T-cell (primary cell): ENCODE measurements around the gene MIA2. TPM values are rescaled to one million over a fixed set of nuclear protein-coding genes. Genes with fewer than 3 reads are reported as not detected.
"Not testable (repeated sequence)": the region's sequence is repeated elsewhere in the genome, so short reads cannot be mapped to it uniquely, and the experiment has no call there.

ENCODE experiments used
- ATAC-seq, 4 experiments: fragments of 200-7000 bp in 3 of 4; fragments of 150-1000 bp in 1 of 4; cut with Tn5 transposase; replicated peaks in 1 of 4; 1 replicate in 3 of 4; 2 replicates in 1 of 4; pipeline ENCODE4 v1.10.0; 2021; ENCODE audit warnings: moderate library complexity in 3 of 4, mild to moderate bottlenecking in 2 of 4, moderate number of reproducible peaks in 1 of 4
- CTCF ChIA-PET, 2 donors: fragments of 300-600 bp; sonication (Branson Sonifier 250); formaldehyde crosslinking; loops; one replicate each; lab custom pipeline; 2022; ENCODE audit warnings: antibody characterized with exemption in 2 of 2; lab: Charles Lee
- POLR2A ChIA-PET, 2 donors: fragments of 300-600 bp; sonication (Branson Sonifier 250); formaldehyde crosslinking; loops; one replicate each; lab custom pipeline; 2022; ENCODE audit warnings: antibody characterized with exemption in 2 of 2; lab: Charles Lee
- DNase-seq, 35 experiments: peaks; one replicate each; pipeline versions ENCODE4 v3.0.0 to v3.0.0-alpha.2; 2013 to 2023
- H3K27ac ChIP-seq: one replicate; pipeline ENCODE4 v1.5.1; 2013; ENCODE audit warnings: low read length
- H3K27me3 ChIP-seq, 2 experiments: replicated peaks in 1 of 2; 1 replicate in 1 of 2; 2 replicates in 1 of 2; pipeline versions ENCODE4 v1.6.1 to v1.7.0; 2013; ENCODE audit warnings: low read length in 1 of 2, mixed read lengths in 1 of 2; ENCODE audit not compliant: control insufficient read depth in 2 of 2, insufficient read depth in 2 of 2; ENCODE audit errors: extremely low read depth in 1 of 2
- H3K36me3 ChIP-seq, 2 donors: 1 replicate in 1 of 2; 2 replicates in 1 of 2; pipeline versions ENCODE4 v1.6.1 to v1.7.0; 2013; ENCODE audit warnings: low read length in 1 of 2; ENCODE audit not compliant: control insufficient read depth in 2 of 2, insufficient read depth in 1 of 2; ENCODE audit errors: extremely low read depth in 1 of 2
- H3K4me1 ChIP-seq, 2 experiments: 1 replicate in 1 of 2; 2 replicates in 1 of 2; pipeline versions ENCODE4 v1.6.1 to v1.7.0; 2013; ENCODE audit warnings: low read length in 2 of 2, mixed read lengths in 1 of 2; ENCODE audit not compliant: insufficient read depth in 2 of 2, control insufficient read depth in 1 of 2; ENCODE audit errors: extremely low read depth in 1 of 2
- H3K4me3 ChIP-seq, 2 donors: 1 replicate in 1 of 2; 2 replicates in 1 of 2; pipeline versions ENCODE4 v1.5.1 to v1.7.0; 2013; ENCODE audit warnings: mild to moderate bottlenecking in 2 of 2, low read length in 1 of 2, moderate library complexity in 1 of 2; ENCODE audit not compliant: control insufficient read depth in 1 of 2; ENCODE audit errors: extremely low read depth in 1 of 2
- H3K9me3 ChIP-seq: 2 replicates; pipeline ENCODE4 v1.7.0; 2013
- H3K27ac Mint-ChIP-seq, 2 donors: one replicate each; pipeline ENCODE4 v1.8.0; 2020 to 2021; ENCODE audit warnings: mild to moderate bottlenecking in 2 of 2, mixed read lengths in 2 of 2
- H3K27me3 Mint-ChIP-seq, 2 donors: one replicate each; pipeline ENCODE4 v1.8.0; 2021 to 2022; ENCODE audit warnings: mixed read lengths in 2 of 2
- H3K36me3 Mint-ChIP-seq: one replicate; pipeline ENCODE4 v1.8.0; 2021; ENCODE audit warnings: mixed read lengths
- H3K4me1 Mint-ChIP-seq, 3 donors: one replicate each; pipeline ENCODE4 v1.8.0; 2020 to 2022; ENCODE audit warnings: mixed read lengths in 3 of 3, mild to moderate bottlenecking in 1 of 3
- H3K4me3 Mint-ChIP-seq, 3 donors: one replicate each; pipeline ENCODE4 v1.8.0; 2020 to 2022; ENCODE audit warnings: mild to moderate bottlenecking in 3 of 3, mixed read lengths in 3 of 3, moderate library complexity in 3 of 3
- H3K9me3 Mint-ChIP-seq, 3 donors: one replicate each; pipeline ENCODE4 v1.8.0; 2020 to 2022; ENCODE audit warnings: mixed read lengths in 3 of 3
- WGBS: methylation state at CpG from one replicate; pipeline ENCODE4 v1.1.5; 2013; ENCODE audit warnings: missing lambda C conversion rate; ENCODE audit not compliant: insufficient coverage; 5-methylcytosine and 5-hydroxymethylcytosine counted together
- total RNA-seq, 35 experiments: library from RNA in 6 of 35; stranded (reverse) in 6 of 35; fragments of 120-200 nt in 1 of 35; gene quantifications; one replicate each; pipeline versions ENCODE4 v1.2.1 to v1.2.4 and lab custom pipeline; 2013 to 2026

MIA2 gene
- total RNA-seq, 5 donors from 2014 or later (not counting 1 experiment from before 2014, with no cell fraction given) = 24.8 to 28.3 (median 25.5) TPM

DNA sequence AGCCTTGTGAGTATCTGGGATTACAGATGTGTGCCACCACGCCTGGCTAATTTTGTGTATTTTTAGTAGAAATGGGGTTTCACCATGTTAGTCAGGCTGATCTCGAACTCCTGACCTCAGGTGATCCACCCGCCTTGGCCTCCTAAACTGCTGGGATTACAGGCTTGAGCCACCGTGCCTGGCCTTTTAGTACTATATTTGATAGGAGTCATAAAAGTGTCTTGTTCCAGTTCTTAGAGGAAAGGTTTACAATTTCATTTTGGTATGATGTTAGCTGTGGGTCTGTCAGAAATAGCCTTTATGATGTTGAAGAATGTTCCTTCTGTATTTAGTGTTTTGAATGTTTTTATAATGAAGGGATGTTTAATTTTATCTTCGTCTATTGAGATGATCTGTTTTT, 127.8 kb downstream of the MIA2 start:
- H3K4me3 ChIP-seq, H3K27me3 ChIP-seq, ATAC-seq, H3K9me3 ChIP-seq, CTCF ChIA-PET, H3K4me3 Mint-ChIP-seq, DNase-seq, H3K27ac ChIP-seq, H3K27ac Mint-ChIP-seq, POLR2A ChIA-PET, H3K27me3 Mint-ChIP-seq, H3K4me1 ChIP-seq, H3K36me3 ChIP-seq: not testable (repeated sequence)
- WGBS = 100% methylated on average over 2 of the region's 5 CpGs
- Mint-ChIP-seq H3K36me3 (peaks cover 94% of the 10 kb centered on the region), H3K9me3 (peaks cover 4 to 35% (median 18%) of the 10 kb centered on the region in 3 donors), H3K4me1 (peaks cover 5 to 16% (median 13%) of the 10 kb centered on the region in 3 donors)

DNA sequence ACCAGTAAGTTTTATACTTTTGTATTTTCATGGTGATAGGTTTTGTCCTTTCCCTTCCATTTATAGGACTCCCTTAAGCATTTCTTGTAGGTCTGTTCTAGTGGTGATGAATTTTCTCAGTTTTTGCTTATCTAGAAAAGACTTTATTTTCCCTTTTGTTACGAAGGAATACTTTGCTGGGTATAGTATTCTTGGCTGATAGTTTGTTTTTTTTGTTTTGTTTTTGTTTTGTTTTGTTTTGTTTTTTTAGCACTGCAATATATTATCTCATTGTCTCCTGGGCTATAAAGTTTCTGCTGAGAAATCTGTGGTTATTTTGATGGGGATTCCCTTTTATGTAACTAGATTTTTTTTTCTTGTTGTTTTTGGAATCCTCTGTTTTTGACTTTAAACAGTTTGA, 130.8 kb downstream of the MIA2 start:
- no peak for ATAC-seq
- no peaks in the 10 kb centered on the region for H3K4me1 ChIP-seq
- no peak overlapping the region for H3K27ac ChIP-seq
- Mint-ChIP-seq H3K4me1 (peaks cover 2 to 7% (median 3%) of the 10 kb centered on the region in 3 donors), H3K36me3 (peaks cover 67% of the 10 kb centered on the region), H3K4me3 (no peak overlapping the region), H3K9me3 (peaks cover 4 to 35% (median 18%) of the 10 kb centered on the region in 3 donors), H3K27me3 (no peaks in the 10 kb centered on the region), H3K27ac (no peak overlapping the region)
- no peak overlapping the region for H3K4me3 ChIP-seq
- peaks cover 0 to 9% of the 10 kb centered on the region in 2 donors for H3K36me3 ChIP-seq
- no CpG with 5 or more reads among the region's 1 CpG for WGBS
- H3K27me3 ChIP-seq = no peaks in the 10 kb centered on the region
- no peaks in the 10 kb centered on the region for H3K9me3 ChIP-seq
- ChIA-PET CTCF (no interaction called here), POLR2A (no interaction called here)
- DNase-seq = no peak

DNA sequence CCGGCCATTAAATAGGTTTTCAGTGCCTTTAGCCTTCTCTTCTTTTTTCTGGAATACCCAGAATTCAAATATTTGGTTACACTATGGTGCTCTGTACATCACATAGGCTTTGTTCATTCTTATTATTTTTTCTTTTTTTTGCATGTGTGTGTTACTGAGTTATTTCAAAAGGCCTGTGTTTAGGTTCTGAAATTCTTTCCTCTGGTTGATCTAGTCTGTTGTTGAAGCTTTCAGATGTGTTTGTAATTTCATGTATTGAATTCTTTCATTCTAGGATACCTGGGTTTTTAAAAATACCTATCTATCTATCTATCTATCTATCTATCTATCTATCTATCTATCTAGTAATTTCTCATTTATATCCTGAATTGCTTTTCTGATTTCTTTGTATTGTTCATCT, 131.6 kb downstream of the MIA2 start:
- H3K36me3 ChIP-seq = peaks cover 0 to 13% of the 10 kb centered on the region in 2 donors
- no peaks in the 10 kb centered on the region for H3K27me3 Mint-ChIP-seq
- H3K27ac ChIP-seq = no peak overlapping the region
- no peak for DNase-seq
- peaks cover 4 to 33% (median 18%) of the 10 kb centered on the region in 3 donors for H3K9me3 Mint-ChIP-seq
- H3K4me1 ChIP-seq = no peaks in the 10 kb centered on the region
- CTCF ChIA-PET = no interaction called here
- no peaks in the 10 kb centered on the region for H3K27me3 ChIP-seq
- H3K4me3 Mint-ChIP-seq = no peak overlapping the region
- no peak for ATAC-seq
- H3K27ac Mint-ChIP-seq = no peak overlapping the region
- peaks cover 0 to 5% (median 2%) of the 10 kb centered on the region in 3 donors for H3K4me1 Mint-ChIP-seq
- H3K4me3 ChIP-seq = no peak overlapping the region
- H3K36me3 Mint-ChIP-seq = peaks cover 63% of the 10 kb centered on the region
- WGBS = no CpG with 5 or more reads among the region's 1 CpG
- POLR2A ChIA-PET = no interaction called here
- no peaks in the 10 kb centered on the region for H3K9me3 ChIP-seq

DNA sequence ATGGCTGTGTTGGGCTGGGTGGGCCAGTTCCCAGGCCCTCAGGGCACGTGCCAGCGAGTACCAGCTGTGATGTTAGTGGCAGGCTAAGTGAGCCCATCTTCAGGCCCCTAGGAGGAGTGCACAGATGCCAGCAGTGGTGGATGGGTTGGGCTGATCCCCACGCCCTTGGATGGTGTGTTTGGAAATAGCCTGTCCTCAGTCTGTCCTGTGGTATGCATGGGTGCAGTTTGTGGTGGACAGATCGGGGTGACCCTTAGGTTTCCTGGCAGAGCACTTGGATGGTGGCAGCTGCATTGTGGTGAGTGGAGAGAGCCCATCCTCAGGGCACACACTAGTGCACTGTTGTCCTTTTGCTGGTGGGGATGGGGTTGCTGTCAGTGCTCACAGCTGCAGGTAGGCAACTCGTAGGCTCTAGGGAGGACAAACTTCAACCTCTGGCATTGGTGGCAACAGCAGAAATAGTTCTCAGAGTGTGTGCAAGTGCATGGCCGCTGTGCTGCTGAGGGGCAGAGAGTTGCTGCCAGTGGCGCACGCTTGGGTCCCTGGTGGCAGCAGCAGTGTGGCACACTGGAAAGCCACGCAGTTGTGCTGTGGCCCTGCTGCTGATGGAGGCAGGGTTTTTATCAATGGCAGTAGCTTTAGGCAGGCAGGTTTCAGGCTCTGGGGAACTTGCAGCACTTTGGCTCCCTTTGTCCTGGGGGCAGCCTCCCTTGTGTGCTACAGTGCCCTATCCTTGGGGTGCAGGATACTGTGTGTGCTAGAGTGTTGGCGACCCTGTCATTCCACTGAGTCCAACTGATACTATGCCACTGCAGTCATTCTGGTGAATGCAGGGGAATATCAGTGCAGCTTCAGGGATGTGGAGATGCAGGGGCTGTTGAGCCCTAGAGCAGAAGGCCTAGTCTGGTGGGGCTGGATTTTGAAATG, 133.0 kb downstream of the MIA2 start:
- no peak for DNase-seq
- peaks cover 58% of the 10 kb centered on the region for H3K36me3 Mint-ChIP-seq
- ATAC-seq = no peak
- no peaks in the 10 kb centered on the region for H3K27me3 ChIP-seq
- no peaks in the 10 kb centered on the region for H3K27me3 Mint-ChIP-seq
- H3K4me3 Mint-ChIP-seq = no peak overlapping the region
- no peaks in the 10 kb centered on the region for H3K9me3 ChIP-seq
- H3K4me1 Mint-ChIP-seq = peaks cover 0 to 3% (median 0%) of the 10 kb centered on the region in 3 donors
- H3K4me3 ChIP-seq = no peak overlapping the region
- H3K36me3 ChIP-seq = peaks cover 0 to 20% of the 10 kb centered on the region in 2 donors
- peaks cover 4 to 30% (median 18%) of the 10 kb centered on the region in 3 donors for H3K9me3 Mint-ChIP-seq
- CTCF ChIA-PET = no interaction called here
- H3K27ac Mint-ChIP-seq = no peak overlapping the region
- no peak overlapping the region for H3K27ac ChIP-seq
- 98% methylated on average over 10 of the region's 10 CpGs for WGBS
- H3K4me1 ChIP-seq = no peaks in the 10 kb centered on the region
- POLR2A ChIA-PET = no interaction called here

DNA sequence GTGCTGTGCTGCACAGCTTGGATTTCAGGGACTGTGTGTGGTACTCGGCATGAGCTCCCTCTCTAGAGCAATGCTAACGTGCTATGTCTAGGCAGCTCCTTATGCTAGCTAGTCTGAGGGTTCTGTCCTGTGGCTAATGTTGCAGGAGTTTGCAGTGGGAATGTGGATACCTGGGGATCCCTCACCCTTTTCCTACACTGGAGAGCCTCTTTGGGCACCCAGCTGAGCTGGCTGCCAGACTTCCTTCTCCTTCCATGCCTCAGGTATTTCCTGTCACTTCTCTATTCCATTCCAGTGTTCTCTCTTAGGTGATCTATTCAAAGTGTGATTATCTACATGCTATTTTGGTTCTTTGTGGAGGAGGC, 133.7 kb downstream of the MIA2 start:
- peaks cover 0 to 3% (median 0%) of the 10 kb centered on the region in 3 donors for H3K4me1 Mint-ChIP-seq
- H3K9me3 Mint-ChIP-seq = peaks cover 4 to 30% (median 16%) of the 10 kb centered on the region in 3 donors
- H3K36me3 Mint-ChIP-seq = peaks cover 58% of the 10 kb centered on the region
- no peaks in the 10 kb centered on the region for H3K27me3 ChIP-seq
- H3K4me3 Mint-ChIP-seq = no peak overlapping the region
- POLR2A ChIA-PET = no interaction called here
- peaks cover 0 to 23% of the 10 kb centered on the region in 2 donors for H3K36me3 ChIP-seq
- DNase-seq (no peak), ATAC-seq (no peak)
- CTCF ChIA-PET = interaction anchor here in 1 of 2 donors (1.4 kb wide), 1 partner anchor 260 kb away, joined by 5 read pairs; no protein-coding TSS in a partner anchor
- H3K27ac ChIP-seq = no peak overlapping the region
- H3K27ac Mint-ChIP-seq = no peak overlapping the region
- no peaks in the 10 kb centered on the region for H3K9me3 ChIP-seq
- no CpG with 5 or more reads among the region's 2 CpGs for WGBS
- H3K27me3 Mint-ChIP-seq = no peaks in the 10 kb centered on the region
- H3K4me1 ChIP-seq = no peaks in the 10 kb centered on the region
- no peak overlapping the region for H3K4me3 ChIP-seq

DNA sequence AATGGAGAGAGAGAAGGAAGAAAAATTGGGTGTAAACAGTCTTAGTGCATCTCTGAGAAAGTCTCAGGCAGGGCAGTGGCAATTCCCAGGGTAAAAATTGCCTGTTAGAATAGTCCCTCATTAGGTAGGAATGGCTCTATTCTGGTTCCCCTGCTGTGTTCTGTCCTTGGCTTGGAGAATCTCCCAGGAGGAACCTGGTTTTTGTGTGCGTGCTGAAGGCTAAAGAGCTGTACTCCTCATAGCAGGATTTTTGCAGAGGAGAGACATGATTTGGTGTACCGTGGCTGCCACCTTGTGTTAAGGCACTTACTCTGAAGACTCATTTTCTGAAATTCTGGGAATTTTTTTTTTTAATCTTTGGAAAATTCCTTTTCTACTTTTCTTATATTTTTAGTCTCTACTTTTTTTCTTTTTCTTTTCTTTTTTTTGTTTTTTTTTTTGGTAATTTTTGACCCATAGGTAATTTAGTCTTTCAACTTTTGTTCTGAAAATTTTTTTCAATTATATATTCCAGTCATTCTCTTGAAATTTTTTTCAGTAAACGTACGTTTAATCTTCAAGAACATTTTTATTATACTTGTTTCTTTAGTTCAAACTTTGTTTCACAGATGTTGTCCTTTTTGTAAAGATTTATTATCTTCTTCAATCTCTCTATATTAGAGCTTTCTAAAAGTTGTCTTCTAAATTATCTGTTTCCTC, 134.7 kb downstream of the MIA2 start:
- WGBS = 80% methylated on average over 1 of the region's 4 CpGs
- DNase-seq = peak in 15 of 35 experiments; percentile 1 to 46 (median 9)
- H3K9me3 Mint-ChIP-seq = peaks cover 4 to 21% (median 8%) of the 10 kb centered on the region in 3 donors

More for the DNA sequence above, 134.7 kb downstream of the MIA2 start:
- ChIA-PET CTCF (interaction anchor here in 1 of 2 donors (1.4 kb wide), 1 partner anchor 261 kb away, joined by 5 read pairs; no protein-coding TSS in a partner anchor), POLR2A (no interaction called here)
- Mint-ChIP-seq H3K27me3 (no peaks in the 10 kb centered on the region), H3K4me1 (no peaks in the 10 kb centered on the region), H3K4me3 (no peak overlapping the region), H3K36me3 (peaks cover 54% of the 10 kb centered on the region), H3K27ac (no peak overlapping the region)
- no peak for ATAC-seq
- Histone ChIP-seq H3K4me1 (no peaks in the 10 kb centered on the region), H3K27ac (no peak overlapping the region), H3K27me3 (no peaks in the 10 kb centered on the region), H3K4me3 (no peak overlapping the region), H3K9me3 (no peaks in the 10 kb centered on the region), H3K36me3 (peaks cover 0 to 21% of the 10 kb centered on the region in 2 donors)
